ENCODE measurements around the gene GDPD4.

The GDPD4 gene

GRCh38 chr11:77171885-77172665, 129.4 kb downstream of the GDPD4 start:
- DNase-seq, result no peak

- no peak for DNase-seq
Observed at GRCh38 chr11:77171254-77171653, 130.2 kb downstream of the GDPD4 start.

- no peak for DNase-seq
Observed at GRCh38 chr11:77170107-77170506, 131.4 kb downstream of the GDPD4 start.

- DNase-seq, result no peak
Observed at GRCh38 chr11:77167791-77168190, 133.7 kb downstream of the GDPD4 start.

GRCh38 chr11:77167111-77167626, 134.3 kb downstream of the GDPD4 start:
- DNase-seq, result no peak

Data from activated naive CD4-positive, alpha-beta T cell (primary cell).